Heart left ventricle (tissue), 13 donors: Measurements from ENCODE around the gene PRR23B.

Source experiments
- POLR2A ChIP-seq, 2 donors: fragments of 450-650 bp; IDR thresholded peaks; one replicate each; pipeline ENCODE4 v1.6.1; 2017; ENCODE audit warnings: antibody characterized with exemption in 2 of 2, mild to moderate bottlenecking in 2 of 2, moderate library complexity in 2 of 2
- TF ChIP-seq, protein P1 (sequence below), 12 donors: fragments of 200-600 bp; sonication (generic) in 4 of 12; IDR thresholded peaks; one replicate each; pipeline versions ENCODE4 v1.5.0 to v1.8.0; 2018 to 2022; ENCODE audit warnings: antibody characterized with exemption in 12 of 12, mild to moderate bottlenecking in 5 of 12
- donor health status: ischemic (EF 13 %, LVEDD 7.1; RV severe dilation, severe dysfunction).
- donor health status: DM: no; HTN: yes; CAD: no.
- donor health status: DM: no; HTN: no; CAD: no.
- donor health status: ischemic (EF 25% LVEDD 6.9; RV normal size, moderate dysfunction).
- donor health status: ischemic (EF 25% LVEDD 5.7; RV mildly dilated, moderate dysfunction).
- donor health status: ischemic (EF 35%, LVEDD 5.7; RV mildly dilated, moderate dysfunction).
- donor health status: nonischemic (EF 11% LVEDD 7.7; RV severe dilation, severe dysfunction).
- donor health status: DM: yes; HTN: yes; CAD: no.
- donor health status: PGD.
- donor health status: ischemic (EF 29% LVEDD 5.4; RV normal size, mild dysfunction).
- donor health status: nonischemic (EF 23%, LVEDD 6.1; RV moderate dilation, normal function).

DNA sequence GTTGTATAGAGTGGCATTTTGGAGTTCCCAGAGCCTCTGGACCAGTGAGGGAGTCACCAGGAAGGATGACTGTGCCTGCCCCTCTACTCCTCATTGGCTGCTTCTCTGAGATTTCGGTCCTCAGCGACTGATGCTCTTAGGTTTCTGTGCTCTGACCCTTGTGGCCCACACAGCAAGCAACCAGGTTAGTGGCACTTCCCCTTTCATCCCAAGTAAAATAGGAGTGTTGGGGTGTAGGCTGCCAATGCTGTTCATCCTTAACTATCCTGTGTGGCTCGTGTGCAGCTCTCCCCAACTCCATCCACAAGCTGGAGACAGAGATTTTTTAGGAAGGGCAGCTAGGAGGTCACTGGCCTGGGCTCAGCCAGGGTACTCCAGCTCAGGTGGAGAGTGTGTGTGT lies 35.9 kb downstream of the PRR23B start:
- no peak for TF ChIP-seq POLR2A (IDR thresholded peaks at IDR 0.05)
- TF ChIP-seq, protein P1, sequence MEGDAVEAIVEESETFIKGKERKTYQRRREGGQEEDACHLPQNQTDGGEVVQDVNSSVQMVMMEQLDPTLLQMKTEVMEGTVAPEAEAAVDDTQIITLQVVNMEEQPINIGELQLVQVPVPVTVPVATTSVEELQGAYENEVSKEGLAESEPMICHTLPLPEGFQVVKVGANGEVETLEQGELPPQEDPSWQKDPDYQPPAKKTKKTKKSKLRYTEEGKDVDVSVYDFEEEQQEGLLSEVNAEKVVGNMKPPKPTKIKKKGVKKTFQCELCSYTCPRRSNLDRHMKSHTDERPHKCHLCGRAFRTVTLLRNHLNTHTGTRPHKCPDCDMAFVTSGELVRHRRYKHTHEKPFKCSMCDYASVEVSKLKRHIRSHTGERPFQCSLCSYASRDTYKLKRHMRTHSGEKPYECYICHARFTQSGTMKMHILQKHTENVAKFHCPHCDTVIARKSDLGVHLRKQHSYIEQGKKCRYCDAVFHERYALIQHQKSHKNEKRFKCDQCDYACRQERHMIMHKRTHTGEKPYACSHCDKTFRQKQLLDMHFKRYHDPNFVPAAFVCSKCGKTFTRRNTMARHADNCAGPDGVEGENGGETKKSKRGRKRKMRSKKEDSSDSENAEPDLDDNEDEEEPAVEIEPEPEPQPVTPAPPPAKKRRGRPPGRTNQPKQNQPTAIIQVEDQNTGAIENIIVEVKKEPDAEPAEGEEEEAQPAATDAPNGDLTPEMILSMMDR (IDR thresholded peaks at IDR 0.05) = no peak
